ENCODE measurements around the gene WNT7B.
A peak's percentile ranks its signal among the peaks of the same experiment; 100 is the strongest.
"Not testable (repeated sequence)": the region's sequence is repeated elsewhere in the genome, so short reads cannot be mapped to it uniquely, and the experiment has no call there.

Gene WNT7B

GRCh38 chr22:46008291-46008690 lies 31.3 kb upstream of the WNT7B start:
- TF ChIP-seq CTCF (IDR thresholded peaks at IDR 0.05; ENCODE audit: control insufficient read depth, insufficient read depth, low read depth, low read length, missing control alignments) = no peak
- no peak overlapping the region for H3K4me3 ChIP-seq (ENCODE audit: control insufficient read depth, low read depth, low read length)
- no peak for DNase-seq (ENCODE audit: low read depth)

- no peak for TF ChIP-seq CTCF (IDR thresholded peaks at IDR 0.05; ENCODE audit: control insufficient read depth, insufficient read depth, low read depth, low read length, missing control alignments)
- H3K4me3 ChIP-seq (ENCODE audit: control insufficient read depth, low read depth, low read length) = peak overlapping the region; percentile 20
- DNase-seq (ENCODE audit: low read depth) = peak; percentile 81
These were observed 30.9 kb upstream of the WNT7B start for GRCh38 chr22:46007848-46008261.

GRCh38 chr22:46007003-46007847 lies 30.3 kb upstream of the WNT7B start:
- DNase-seq (ENCODE audit: low read depth) = no peak

GRCh38 chr22:46006379-46007002 lies 29.5 kb upstream of the WNT7B start:
- peak; percentile 89 for TF ChIP-seq CTCF (IDR thresholded peaks at IDR 0.05; ENCODE audit: control insufficient read depth, insufficient read depth, low read depth, low read length, missing control alignments)
- DNase-seq (ENCODE audit: low read depth) = no peak
- H3K4me3 ChIP-seq (ENCODE audit: control insufficient read depth, low read depth, low read length) = peak overlapping the region; percentile 20

More at GRCh38 chr22:46007003-46007847, 30.3 kb upstream of the WNT7B start:
- TF ChIP-seq CTCF (IDR thresholded peaks at IDR 0.05; ENCODE audit: control insufficient read depth, insufficient read depth, low read depth, low read length, missing control alignments) = no peak
- H3K4me3 ChIP-seq (ENCODE audit: control insufficient read depth, low read depth, low read length) = peak overlapping the region; percentile 20

GRCh38 chr22:46005116-46005705 lies 28.2 kb upstream of the WNT7B start:
- not testable (repeated sequence) for DNase-seq (ENCODE audit: low read depth); H3K4me3 ChIP-seq (ENCODE audit: control insufficient read depth, low read depth, low read length)

GRCh38 chr22:46004105-46004866 lies 27.3 kb upstream of the WNT7B start:
- TF ChIP-seq CTCF (IDR thresholded peaks at IDR 0.05; ENCODE audit: control insufficient read depth, insufficient read depth, low read depth, low read length, missing control alignments) = no peak
- no peak for DNase-seq (ENCODE audit: low read depth)
- no peak overlapping the region for H3K4me3 ChIP-seq (ENCODE audit: control insufficient read depth, low read depth, low read length)
